K562 (cell line): ENCODE data around the gene ERICH6. TPM values are rescaled to one million over a fixed set of nuclear protein-coding genes. Genes with fewer than 3 reads are reported as not detected.

Source experiments
- ARID1B ChIP-seq: fragments of 450-650 bp; IDR thresholded peaks from 2 replicates; pipeline ENCODE4 v1.6.1; 2016; ENCODE audit warnings: antibody characterized with exemption, mild to moderate bottlenecking, inconsistent platforms
- CHD4 ChIP-seq: fragments of 200-600 bp; sonication (generic); IDR thresholded peaks from 3 replicates; pipeline ENCODE4 v1.6.1; 2012; ENCODE audit warnings: low read depth, mild to moderate bottlenecking, mixed read lengths, low read length, inconsistent platforms; ENCODE audit not compliant: insufficient read depth, insufficient replicate concordance, poor library complexity, severe bottlenecking
- CTCF ChIP-seq, 3 experiments: IDR thresholded peaks in 2 of 3; conservative IDR thresholded peaks in 1 of 3; 2 replicates each; pipeline ENCODE4 v1.5.1; 2011 to 2012; ENCODE audit warnings: low read length in 3 of 3, mild to moderate bottlenecking in 3 of 3, control low read depth in 2 of 3, improper control_type of control experiment in 1 of 3, inconsistent platforms in 1 of 3, low read depth in 1 of 3, mixed read lengths in 1 of 3, moderate library complexity in 1 of 3; ENCODE audit not compliant: insufficient read depth in 2 of 3
- E2F1 ChIP-seq: sonication (generic); formaldehyde crosslinking; IDR thresholded peaks from 2 replicates; pipeline ENCODE4 v1.8.1; 2023; ENCODE audit warnings: mild to moderate bottlenecking, missing genetic modification reagents, moderate library complexity
- E2F6 ChIP-seq, 2 experiments: IDR thresholded peaks; 2 replicates each; pipeline ENCODE4 v1.6.1; 2011; ENCODE audit warnings: borderline replicate concordance in 1 of 2, control low read depth in 1 of 2, low read depth in 1 of 2, low read length in 1 of 2, mild to moderate bottlenecking in 1 of 2, mixed read lengths in 1 of 2, moderate library complexity in 1 of 2; ENCODE audit not compliant: insufficient read depth in 1 of 2, insufficient read length in 1 of 2, poor library complexity in 1 of 2, severe bottlenecking in 1 of 2; ENCODE audit errors: extremely low read depth in 1 of 2
- EGR1 ChIP-seq: fragments of 450-650 bp; conservative IDR thresholded peaks from 2 replicates; pipeline ENCODE4 v1.6.1; 2017; ENCODE audit warnings: mild to moderate bottlenecking
- ETV5 ChIP-seq: sonication (generic); formaldehyde crosslinking; IDR thresholded peaks from 2 replicates; pipeline ENCODE4 v1.4.0; 2020; ENCODE audit warnings: low read depth, mild to moderate bottlenecking, missing genetic modification reagents
- FOXM1 ChIP-seq, 2 experiments: fragments of 450-650 bp in 1 of 2; sonication (generic) in 1 of 2; formaldehyde crosslinking in 1 of 2; IDR thresholded peaks; 2 replicates each; pipeline versions ENCODE4 v1.6.1 to v1.9.0; 2017 to 2022; ENCODE audit warnings: low read depth in 2 of 2, mild to moderate bottlenecking in 2 of 2, missing genetic modification reagents in 1 of 2, moderate library complexity in 1 of 2
- HDAC2 ChIP-seq: fragments of 450-650 bp; IDR thresholded peaks from 2 replicates; pipeline ENCODE4 v1.6.1; 2016; ENCODE audit warnings: mild to moderate bottlenecking
- JUND ChIP-seq, 2 experiments: IDR thresholded peaks; 2 replicates in 1 of 2; 3 replicates in 1 of 2; pipeline ENCODE4 v1.6.1; 2011; ENCODE audit warnings: borderline replicate concordance in 2 of 2, low read depth in 2 of 2, low read length in 2 of 2, improper control_type of control experiment in 1 of 2, missing biosample characterization in 1 of 2, missing genetic modification characterization in 1 of 2, missing genetic modification reagents in 1 of 2
- KLF16 ChIP-seq: IDR thresholded peaks from 2 replicates; pipeline ENCODE4 v1.6.1; 2016; ENCODE audit warnings: antibody characterized with exemption
- L3MBTL2 ChIP-seq: fragments of 450-650 bp; IDR thresholded peaks from 2 replicates; pipeline ENCODE4 v1.6.1; 2016; ENCODE audit warnings: mild to moderate bottlenecking, moderate library complexity
- MCM3 ChIP-seq: fragments of 450-650 bp; IDR thresholded peaks from 2 replicates; pipeline ENCODE4 v1.6.1; 2016
- MEIS2 ChIP-seq: fragments of 450-650 bp; IDR thresholded peaks from 2 replicates; pipeline ENCODE4 v1.6.1; 2014; ENCODE audit warnings: mild to moderate bottlenecking; ENCODE audit not compliant: partially characterized antibody
- MYNN ChIP-seq, 2 experiments: sonication (generic); formaldehyde crosslinking in 1 of 2; IDR thresholded peaks; 2 replicates each; pipeline versions ENCODE4 v1.5.0 to v1.6.1; 2016 to 2020; ENCODE audit warnings: antibody characterized with exemption in 1 of 2, missing genetic modification reagents in 1 of 2
- NFIC ChIP-seq: fragments of 450-650 bp; IDR thresholded peaks from 2 replicates; pipeline ENCODE4 v1.6.1; 2017; ENCODE audit warnings: mild to moderate bottlenecking, inconsistent platforms
- NR2C2 ChIP-seq, 2 experiments: fragments of 200-800 bp in 1 of 2; sonication (Bioruptor generic) in 1 of 2; sonication (generic) in 1 of 2; formaldehyde crosslinking in 1 of 2; IDR thresholded peaks; 2 replicates each; pipeline versions ENCODE4 v1.6.1 to v1.8.0; 2016 to 2022; ENCODE audit warnings: mild to moderate bottlenecking in 1 of 2, missing compliant biosample characterization in 1 of 2, missing genetic modification characterization in 1 of 2, missing genetic modification reagents in 1 of 2
- NR2F6 ChIP-seq: fragments of 450-650 bp; formaldehyde crosslinking; IDR thresholded peaks from 2 replicates; pipeline ENCODE4 v1.4.0; 2020; ENCODE audit warnings: mild to moderate bottlenecking
- PML ChIP-seq: IDR thresholded peaks from 2 replicates; pipeline ENCODE4 v1.6.1; 2012; ENCODE audit warnings: low read length, inconsistent platforms
- RBBP5 ChIP-seq: fragments of 200-600 bp; sonication (generic); IDR thresholded peaks from 2 replicates; pipeline ENCODE4 v1.6.1; 2012; ENCODE audit warnings: borderline replicate concordance, mild to moderate bottlenecking, low read length, control low read depth, inconsistent platforms; ENCODE audit not compliant: insufficient read depth, poor library complexity, severe bottlenecking
- TGIF2 ChIP-seq: sonication (generic); formaldehyde crosslinking; IDR thresholded peaks from 2 replicates; pipeline ENCODE4 v1.8.1; 2022; ENCODE audit warnings: mild to moderate bottlenecking, missing genetic modification reagents, moderate library complexity
- polyA plus RNA-seq, 8 experiments: library from polyadenylated mRNA; depleted of rRNA in 4 of 8; stranded (reverse) in 5 of 8; unstranded in 3 of 8; fragments of >200 nt; fragmentation: Nextera tagmentation in 2 of 8; fragmentation: Illumina TruSeq in 1 of 8; extraction: Ambion mirVana in 2 of 8; extraction: Trizol in 1 of 8; gene quantifications; 2 replicates each; pipeline versions ENCODE4 v1.2.1 to v1.2.3, GENCODE V29; 2011 to 2014; ENCODE audit warnings: inconsistent platforms in 1 of 8, missing spikeins in 1 of 8
- total RNA-seq, 7 experiments: library from RNA; depleted of rRNA in 6 of 7; stranded (reverse); fragments of >200 nt in 6 of 7; fragmentation: Illumina TruSeq in 2 of 7; extraction: Trizol in 2 of 7; gene quantifications; 2 replicates each; pipeline versions ENCODE4 v1.2.1 to v1.2.3, GENCODE V29; 2011 to 2021; ENCODE audit warnings: low replicate concordance in 1 of 7

ERICH6 gene
- total and polyA plus RNA-seq, 9 of the 15 experiments (the other 6 are each of a cell fraction or from before 2014, with no cell fraction given), result not detected

- TF ChIP-seq HDAC2, result peak; percentile 73; the same call in 1 of the 2 replicates
- 0 out of 2 replicates have a peak, but pooled peaks have one; percentile 46 for TF ChIP-seq ETV5 (CRISPR knock-in tag)
- TF ChIP-seq MEIS2, result peak; percentile 26
- TF ChIP-seq CHD4, result peak; percentile 1
- TF ChIP-seq EGR1, result peak; percentile 93
- TF ChIP-seq KLF16, result peak; percentile 41; the same call in 1 of the 2 replicates
- TF ChIP-seq L3MBTL2, result peak; percentile 71
- TF ChIP-seq PML, result peak; percentile 32; the same call in 1 of the 2 replicates
- TF ChIP-seq NR2C2 (CRISPR knock-in tag; IDR thresholded peaks at IDR 0.05), result no peak
- peak; percentile 49; the same call in 1 of the 2 replicates for TF ChIP-seq NR2C2 (tag; IDR thresholded peaks at IDR 0.05)
- peak; percentile 62 for TF ChIP-seq FOXM1 (IDR thresholded peaks at IDR 0.05; ENCODE audit: low read depth)
- no peak for TF ChIP-seq FOXM1 (CRISPR knock-in tag; IDR thresholded peaks at IDR 0.05; ENCODE audit: low read depth)
- no peak for TF ChIP-seq NR2F6 (CRISPR knock-in tag)
- peak; percentile 56 for TF ChIP-seq JUND (IDR thresholded peaks at IDR 0.05; ENCODE audit: borderline replicate concordance, low read depth, low read length)
- peak; percentile 35; the same call in 2 of the 3 replicates for TF ChIP-seq JUND (tag; IDR thresholded peaks at IDR 0.05; ENCODE audit: borderline replicate concordance, low read depth, low read length)
- no peak for TF ChIP-seq MCM3
- peak in 2 of 3 experiments; percentile 25 to 31; a peak in 1 of 6 replicates for TF ChIP-seq CTCF (IDR thresholded peaks at IDR 0.05 in 2 of 3, conservative IDR thresholded peaks at IDR 0.05 in 1 of 3; ENCODE audit: insufficient read depth in 2 of 3, low read depth in 1 of 3, low read length in 3 of 3)
- TF ChIP-seq NFIC, result peak; percentile 67
- no peak for TF ChIP-seq TGIF2
- TF ChIP-seq E2F1 (CRISPR knock-in tag), result no peak
- peak; percentile 48 to 80 for TF ChIP-seq E2F6 (IDR thresholded peaks at IDR 0.05; ENCODE audit: borderline replicate concordance in 1 of 2, extremely low read depth in 1 of 2, insufficient read depth in 1 of 2, insufficient read length in 1 of 2, low read depth in 1 of 2, low read length in 1 of 2, poor library complexity in 1 of 2, severe bottlenecking in 1 of 2)
- peak; percentile 71 for TF ChIP-seq MYNN (IDR thresholded peaks at IDR 0.05)
- TF ChIP-seq MYNN (CRISPR knock-in tag; IDR thresholded peaks at IDR 0.05), result no peak
- peak; percentile 91 for TF ChIP-seq ARID1B
- peak; percentile 47 for TF ChIP-seq RBBP5
Observed at GRCh38 chr3:150733373-150733935, 29.7 kb upstream of the ERICH6 start (continued).
